GM06990 (cell line): ENCODE measurements around the gene GRK5.

Experiments used
- DNase-seq: peaks from one replicate; pipeline ENCODE4 v3.0.0-alpha.2; 2011; ENCODE audit not compliant: insufficient read length; ENCODE audit errors: extremely low read depth
- H3K27me3 ChIP-seq: replicated peaks from 2 replicates; pipeline ENCODE4 v1.6.0; 2011; ENCODE audit warnings: low read length; ENCODE audit not compliant: control insufficient read depth, insufficient read depth
- H3K36me3 ChIP-seq: 2 replicates; pipeline ENCODE4 v1.5.1; 2011; ENCODE audit warnings: low read length; ENCODE audit not compliant: control insufficient read depth, insufficient read depth
- H3K4me3 ChIP-seq: replicated peaks from 2 replicates; pipeline ENCODE4 v1.5.1; 2011; ENCODE audit warnings: low read depth, mild to moderate bottlenecking, control low read depth, low read length
- CTCF ChIP-seq: IDR thresholded peaks from 2 replicates; pipeline ENCODE4 v1.5.1; 2011; ENCODE audit warnings: low read length, control low read depth, mild to moderate bottlenecking, inconsistent platforms; ENCODE audit not compliant: insufficient read depth, poor library complexity, severe bottlenecking

Gene GRK5

GRCh38 chr10:119302172-119302571, 94.8 kb downstream of the GRK5 start:
- Histone ChIP-seq H3K4me3 (no peak overlapping the region), H3K27me3 (no peaks in the 10 kb centered on the region), H3K36me3 (no peaks in the 10 kb centered on the region)
- no peak for DNase-seq
- no peak for TF ChIP-seq CTCF

- DNase-seq, result no peak
- Histone ChIP-seq H3K27me3 (no peaks in the 10 kb centered on the region), H3K4me3 (no peak overlapping the region), H3K36me3 (no peaks in the 10 kb centered on the region)
- TF ChIP-seq CTCF, result no peak
Observed at GRCh38 chr10:119302591-119303253, 95.4 kb downstream of the GRK5 start.

- Histone ChIP-seq H3K36me3 (no peaks in the 10 kb centered on the region; the same call in 1 of the 2 replicates), H3K4me3 (no peak overlapping the region), H3K27me3 (no peaks in the 10 kb centered on the region)
- DNase-seq, result no peak
- TF ChIP-seq CTCF, result no peak
Observed at GRCh38 chr10:119303886-119304285, 96.5 kb downstream of the GRK5 start.

- no peak overlapping the region for H3K4me3 ChIP-seq
- no peaks in the 10 kb centered on the region for H3K27me3 ChIP-seq
- TF ChIP-seq CTCF, result no peak
- no peaks in the 10 kb centered on the region; the same call in 1 of the 2 replicates for H3K36me3 ChIP-seq
- no peak for DNase-seq
Observed at GRCh38 chr10:119304541-119304940, 97.2 kb downstream of the GRK5 start.

- Histone ChIP-seq H3K36me3 (no peaks in the 10 kb centered on the region; the same call in 1 of the 2 replicates), H3K4me3 (peak overlapping the region; percentile 65), H3K27me3 (no peaks in the 10 kb centered on the region)
- TF ChIP-seq CTCF, result no peak
- peak; percentile 80 for DNase-seq
Observed at GRCh38 chr10:119305860-119306513, 98.6 kb downstream of the GRK5 start.
